NCI-H2081 (cell line): ENCODE results near the gene MBIP.

ENCODE experiments used
- DNase-seq, 2 experiments: peaks; one replicate each; lab custom pipeline; 2025; lab: John Stamatoyannopoulos, UW

MBIP gene

GRCh38 chr14:36313206-36313605, 7.2 kb downstream of the MBIP start:
- peak; percentile 41 to 86 for DNase-seq

GRCh38 chr14:36306836-36307235, 13.6 kb downstream of the MBIP start:
- no peak for DNase-seq

GRCh38 chr14:36304895-36305294, 15.5 kb downstream of the MBIP start:
- DNase-seq = no peak

GRCh38 chr14:36303960-36304359, 16.5 kb downstream of the MBIP start:
- DNase-seq = no peak

GRCh38 chr14:36302823-36303222, 17.6 kb downstream of the MBIP start:
- DNase-seq = no peak

GRCh38 chr14:36301159-36301558, 19.3 kb downstream of the MBIP start:
- no peak for DNase-seq

- DNase-seq = no peak
These were observed 20.1 kb downstream of the MBIP start for GRCh38 chr14:36300337-36300736.

- DNase-seq = no peak
These were observed 24.5 kb downstream of the MBIP start for GRCh38 chr14:36295642-36296627.

GRCh38 chr14:36294543-36294942, 25.9 kb downstream of the MBIP start:
- no peak for DNase-seq

GRCh38 chr14:36293824-36294223, 26.6 kb downstream of the MBIP start:
- DNase-seq = no peak

- DNase-seq = no peak
These were observed 30.5 kb downstream of the MBIP start for GRCh38 chr14:36289954-36290353.

- no peak for DNase-seq
These were observed 31.9 kb downstream of the MBIP start for GRCh38 chr14:36288496-36288895.

GRCh38 chr14:36284971-36285595, 35.4 kb downstream of the MBIP start:
- no peak for DNase-seq

- DNase-seq = peak in 1 of 2 experiments; percentile 35
These were observed 39.1 kb downstream of the MBIP start for GRCh38 chr14:36281309-36281708.

- peak; percentile 14 to 43 for DNase-seq
These were observed 40.9 kb downstream of the MBIP start for GRCh38 chr14:36279306-36280190.

GRCh38 chr14:36275741-36276140, 44.7 kb downstream of the MBIP start:
- DNase-seq = no peak

- DNase-seq = no peak
These were observed 48.2 kb downstream of the MBIP start for GRCh38 chr14:36271939-36272907.

GRCh38 chr14:36271222-36271621, 49.2 kb downstream of the MBIP start:
- no peak for DNase-seq

GRCh38 chr14:36270191-36270590, 50.2 kb downstream of the MBIP start:
- no peak for DNase-seq

- DNase-seq = no peak
These were observed 52.3 kb downstream of the MBIP start for GRCh38 chr14:36268121-36268520.

- DNase-seq = no peak
These were observed 55.8 kb downstream of the MBIP start for GRCh38 chr14:36264595-36264994.
